ENCODE data around the gene SPATA6L. TPM values are rescaled to one million over a fixed set of nuclear protein-coding genes. Genes with fewer than 3 reads are reported as not detected.

Gene SPATA6L
- total and polyA plus RNA-seq, 2 experiments from 2014 or later = 0.65 to 0.69 TPM

DNA sequence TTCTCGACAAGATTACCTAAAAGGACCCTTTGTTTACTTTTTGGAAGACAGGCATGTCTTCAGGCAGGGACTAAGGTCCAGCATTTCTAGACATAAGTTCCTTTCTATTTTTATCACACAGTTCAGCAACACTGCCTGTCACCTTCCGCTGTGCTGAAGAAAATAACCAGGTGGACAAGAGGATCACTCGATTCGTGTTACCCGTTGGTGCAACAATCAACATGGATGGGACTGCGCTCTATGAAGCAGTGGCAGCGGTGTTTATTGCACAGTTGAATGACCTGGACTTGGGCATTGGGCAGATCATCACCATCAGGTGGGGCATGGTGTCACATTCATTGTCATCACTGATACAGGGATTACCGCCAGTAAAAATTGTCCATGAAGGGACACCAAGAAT is 89.8 kb downstream of the SPATA6L start:
- Histone ChIP-seq H3K9ac (no peak overlapping the region), H3K4me2 (ENCODE audit: unreplicated experiment) (no peak overlapping the region), H4K20me1 (ENCODE audit: insufficient read depth) (no peaks in the 10 kb centered on the region), H3K9me2 (ENCODE audit: insufficient read depth) (no peaks in the 10 kb centered on the region), H3K79me2 (ENCODE audit: insufficient read depth) (no peaks in the 10 kb centered on the region), H3K36me3 (ENCODE audit: low read depth) (peaks cover 37% of the 10 kb centered on the region; the same call in 1 of the 2 replicates), H2AFZ (no peak overlapping the region), H3K27ac (no peak overlapping the region), H3K4me3 (no peak overlapping the region), H3K27me3 (replicated peaks; ENCODE audit: insufficient read depth) (no peaks in the 10 kb centered on the region), H3K9me3 (ENCODE audit: low read depth) (no peaks in the 10 kb centered on the region), H3F3A (ENCODE audit: insufficient read depth) (0 out of 2 replicates have a peak, but pooled peaks cover 7% of the 10 kb centered on the region), H3K4me1 (ENCODE audit: insufficient read depth) (no peaks in the 10 kb centered on the region)
- TF ChIP-seq EZH2phosphoT487 (IDR thresholded peaks at IDR 0.05; ENCODE audit: insufficient read depth, low read depth) (no peak), EZH2 (IDR thresholded peaks at IDR 0.05; ENCODE audit: insufficient read depth, poor library complexity, severe bottlenecking) (no peak)
- DNase-seq = no peak
- WGBS, 2 experiments (ENCODE audit: low coverage in 1 of 2, low lambda C conversion rate in 2 of 2, missing lambda C conversion rate in 2 of 2) = 96% methylated on average over 8 of the region's 8 CpGs
- in situ Hi-C loops (cut with MboI) = no loop called here

DNA sequence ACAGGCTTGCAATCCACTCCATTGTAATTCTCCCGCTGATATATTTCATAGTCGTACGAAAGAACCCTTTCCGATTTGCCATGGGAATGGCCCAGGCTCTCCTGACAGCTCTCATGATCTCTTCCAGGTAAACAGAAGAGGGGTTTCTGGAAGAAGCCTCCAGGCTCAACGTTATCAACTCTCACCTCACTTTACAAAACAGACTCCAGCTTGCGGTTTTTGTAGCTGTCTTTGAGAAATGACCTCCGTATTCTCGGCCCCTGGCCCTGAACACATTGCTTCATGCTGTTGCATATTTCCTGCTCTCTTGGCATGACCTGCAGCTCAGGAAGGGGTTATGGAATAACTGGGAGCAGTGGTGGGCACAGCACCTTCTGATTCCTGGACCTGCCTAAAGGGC is 90.3 kb downstream of the SPATA6L start:
- no peak overlapping the region for H3K27ac ChIP-seq
- H3K27me3 ChIP-seq (replicated peaks; ENCODE audit: insufficient read depth) = no peaks in the 10 kb centered on the region
- no peak overlapping the region for H3K9ac ChIP-seq
- H3K4me1 ChIP-seq (ENCODE audit: insufficient read depth) = no peaks in the 10 kb centered on the region
- H4K20me1 ChIP-seq (ENCODE audit: insufficient read depth) = no peaks in the 10 kb centered on the region
- no peaks in the 10 kb centered on the region for H3K79me2 ChIP-seq (ENCODE audit: insufficient read depth)
- H3K4me3 ChIP-seq = no peak overlapping the region
- in situ Hi-C loops (cut with MboI) = no loop called here
- H3K4me2 ChIP-seq (ENCODE audit: unreplicated experiment) = no peak overlapping the region
- no peak for DNase-seq
- H3K9me2 ChIP-seq (ENCODE audit: insufficient read depth) = no peaks in the 10 kb centered on the region
- 0 out of 2 replicates have a peak, but pooled peaks cover 7% of the 10 kb centered on the region for H3F3A ChIP-seq (ENCODE audit: insufficient read depth)
- H2AFZ ChIP-seq = no peak overlapping the region
- TF ChIP-seq EZH2 (IDR thresholded peaks at IDR 0.05; ENCODE audit: insufficient read depth, poor library complexity, severe bottlenecking) = no peak
- no peak for TF ChIP-seq EZH2phosphoT487 (IDR thresholded peaks at IDR 0.05; ENCODE audit: insufficient read depth, low read depth)
- WGBS, 2 experiments (ENCODE audit: low coverage in 1 of 2, low lambda C conversion rate in 2 of 2, missing lambda C conversion rate in 2 of 2) = 90 to 91% methylated on average over 8 of the region's 8 CpGs
- no peaks in the 10 kb centered on the region for H3K9me3 ChIP-seq (ENCODE audit: low read depth)
- H3K36me3 ChIP-seq (ENCODE audit: low read depth) = peaks cover 33% of the 10 kb centered on the region; the same call in 1 of the 2 replicates

DNA sequence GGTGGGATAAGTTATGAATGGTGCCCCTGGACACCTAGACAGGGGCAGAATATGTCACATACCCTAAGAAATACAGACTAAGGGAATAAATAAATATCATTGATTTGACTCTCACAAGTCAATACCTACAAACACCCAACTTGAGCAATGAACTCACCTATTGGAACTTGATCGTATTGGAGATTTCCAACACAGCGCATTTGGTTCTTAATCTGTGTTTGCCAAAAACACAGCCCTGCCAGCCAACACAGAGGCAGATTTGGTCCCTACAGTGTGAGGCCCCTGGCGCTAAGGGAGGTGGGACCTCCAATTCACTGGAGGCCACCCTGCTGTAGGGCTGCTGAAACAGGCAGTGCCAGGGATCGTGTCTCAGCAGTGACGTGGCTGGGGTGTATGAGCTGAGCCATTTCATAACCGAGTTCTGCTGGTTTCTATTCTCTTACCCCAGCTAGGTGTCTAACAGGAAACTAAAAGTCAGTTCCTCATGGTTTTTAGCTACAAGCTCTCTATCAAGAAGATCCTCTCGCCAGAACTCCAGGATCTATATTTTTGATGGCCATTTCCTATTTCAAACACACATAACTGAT is 91.5 kb downstream of the SPATA6L start:
- TF ChIP-seq EZH2 (IDR thresholded peaks at IDR 0.05; ENCODE audit: insufficient read depth, poor library complexity, severe bottlenecking) (no peak), EZH2phosphoT487 (IDR thresholded peaks at IDR 0.05; ENCODE audit: insufficient read depth, low read depth) (no peak)
- in situ Hi-C loops (cut with MboI) = no loop called here
- Histone ChIP-seq H3K9ac (no peak overlapping the region), H3K4me1 (ENCODE audit: insufficient read depth) (no peaks in the 10 kb centered on the region), H3K27ac (no peak overlapping the region), H3K9me3 (ENCODE audit: low read depth) (no peaks in the 10 kb centered on the region), H3K27me3 (replicated peaks; ENCODE audit: insufficient read depth) (no peaks in the 10 kb centered on the region), H3K9me2 (ENCODE audit: insufficient read depth) (no peaks in the 10 kb centered on the region), H4K20me1 (ENCODE audit: insufficient read depth) (no peaks in the 10 kb centered on the region), H3K4me3 (no peak overlapping the region), H2AFZ (no peak overlapping the region), H3K79me2 (ENCODE audit: insufficient read depth) (no peaks in the 10 kb centered on the region), H3K36me3 (ENCODE audit: low read depth) (peaks cover 33% of the 10 kb centered on the region; the same call in 1 of the 2 replicates), H3K4me2 (ENCODE audit: unreplicated experiment) (no peak overlapping the region), H3F3A (ENCODE audit: insufficient read depth) (0 out of 2 replicates have a peak, but pooled peaks cover 7% of the 10 kb centered on the region)
- 88 to 91% methylated on average over 7 of the region's 7 CpGs for WGBS, 2 experiments (ENCODE audit: low coverage in 1 of 2, low lambda C conversion rate in 2 of 2, missing lambda C conversion rate in 2 of 2)
- no peak for DNase-seq

DNA sequence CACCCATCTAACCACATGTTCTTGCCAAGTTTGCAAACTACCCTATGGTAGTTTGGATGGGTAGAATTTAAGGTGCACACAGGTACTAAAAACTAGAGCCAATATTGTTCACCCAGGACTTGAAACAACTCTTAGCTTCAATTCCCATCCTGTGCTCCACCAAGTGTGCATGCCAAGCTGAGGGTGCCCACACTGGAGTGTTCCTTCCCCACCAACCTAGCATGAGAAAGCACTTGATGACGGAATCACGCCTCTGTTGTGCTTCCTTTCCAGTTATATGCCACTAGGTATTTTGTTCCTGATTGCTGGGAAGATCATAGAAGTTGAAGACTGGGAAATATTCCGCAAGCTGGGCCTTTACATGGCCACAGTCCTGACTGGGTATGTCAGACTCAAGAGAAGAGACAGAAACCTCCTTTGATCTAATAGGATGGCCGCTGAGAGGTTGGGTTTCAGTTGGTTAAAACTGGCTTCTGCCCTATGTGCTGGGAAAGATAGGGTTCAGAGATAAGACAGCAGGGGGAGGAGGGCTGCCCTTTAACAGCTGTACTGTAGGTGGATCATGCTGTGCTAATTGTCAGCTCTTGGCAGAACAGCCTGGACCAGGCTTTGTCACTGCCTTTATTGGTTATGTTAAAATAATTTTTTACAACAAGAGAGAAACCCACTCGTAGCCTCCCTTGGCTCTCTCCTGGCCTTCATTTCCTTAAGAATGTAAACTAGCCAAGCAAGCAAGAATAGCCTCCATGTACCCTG is 92.5 kb downstream of the SPATA6L start:
- Histone ChIP-seq H3K4me2 (ENCODE audit: unreplicated experiment) (no peak overlapping the region), H3K9me2 (ENCODE audit: insufficient read depth) (no peaks in the 10 kb centered on the region), H4K20me1 (ENCODE audit: insufficient read depth) (no peaks in the 10 kb centered on the region), H3K9ac (no peak overlapping the region), H3K27ac (no peak overlapping the region), H3K27me3 (replicated peaks; ENCODE audit: insufficient read depth) (no peaks in the 10 kb centered on the region), H2AFZ (no peak overlapping the region), H3K4me1 (ENCODE audit: insufficient read depth) (no peaks in the 10 kb centered on the region), H3K36me3 (ENCODE audit: low read depth) (peaks cover 30% of the 10 kb centered on the region; the same call in 1 of the 2 replicates), H3K4me3 (no peak overlapping the region), H3K9me3 (ENCODE audit: low read depth) (no peaks in the 10 kb centered on the region), H3F3A (ENCODE audit: insufficient read depth) (0 out of 2 replicates have a peak, but pooled peaks cover 7% of the 10 kb centered on the region), H3K79me2 (ENCODE audit: insufficient read depth) (no peaks in the 10 kb centered on the region)
- WGBS, 2 experiments (ENCODE audit: low coverage in 1 of 2, low lambda C conversion rate in 2 of 2, missing lambda C conversion rate in 2 of 2) = 68 to 83% methylated on average over 5 of the region's 5 CpGs
- no peak for DNase-seq
- TF ChIP-seq EZH2phosphoT487 (IDR thresholded peaks at IDR 0.05; ENCODE audit: insufficient read depth, low read depth) = no peak
- TF ChIP-seq EZH2 (IDR thresholded peaks at IDR 0.05; ENCODE audit: insufficient read depth, poor library complexity, severe bottlenecking) = no peak
- in situ Hi-C loops (cut with MboI) = no loop called here
